Myocyte (in vitro differentiated cells): ENCODE results near the gene C17orf107. TPM values are rescaled to one million over a fixed set of nuclear protein-coding genes. Genes with fewer than 3 reads are reported as not detected.
A peak's percentile ranks its signal among the peaks of the same experiment; 100 is the strongest.
"Not testable (repeated sequence)": the region's sequence is repeated elsewhere in the genome, so short reads cannot be mapped to it uniquely, and the experiment has no call there.

ENCODE experiments used
- DNase-seq: peaks from one replicate; pipeline ENCODE4 v3.0.0-alpha.2; 2012; ENCODE audit warnings: low read depth
- polyA plus RNA-seq: library from polyadenylated mRNA; unstranded; fragments of >200 nt; gene quantifications from one replicate; pipeline ENCODE4 v1.2.1, GENCODE V29; 2012; ENCODE audit warnings: missing spikeins
- total RNA-seq: library from RNA; depleted of rRNA; stranded (reverse); fragments of >200 nt; gene quantifications from 2 replicates; pipeline ENCODE4 v1.2.3, GENCODE V29; 2014

Gene C17orf107
- 0.42 and 0.94 TPM in 2 replicates for total RNA-seq
- 0.15 TPM for polyA plus RNA-seq

GRCh38 chr17:4899341-4900230 lies at the start of gene C17orf107:
Gene C17orf107 (plus strand): TSS chr17:4899536. CDS start chr17:4899763, 227 bp downstream.
- no peak for DNase-seq

DNA sequence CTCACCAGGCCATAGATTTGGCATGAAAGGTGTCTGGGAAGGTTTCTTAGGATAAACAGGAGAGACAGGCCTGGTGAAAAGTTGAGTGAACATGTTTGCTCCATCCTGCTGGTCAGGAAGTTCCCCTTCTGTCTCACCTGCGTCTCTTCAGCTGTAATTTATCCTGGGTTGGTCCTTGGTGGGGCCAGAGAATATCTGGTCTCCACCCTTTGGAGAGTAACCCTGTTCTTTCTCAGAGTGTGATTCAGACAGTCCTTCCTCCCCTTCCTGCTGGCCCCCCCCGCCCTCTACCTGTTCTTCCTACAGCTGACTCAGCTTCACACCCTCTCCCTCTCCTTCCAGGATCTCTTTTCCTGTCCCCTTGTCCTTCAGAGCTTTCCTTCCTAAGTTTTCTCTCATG lies 49.1 kb upstream of the C17orf107 start:
- no peak for DNase-seq

- no peak for DNase-seq
Measured at GRCh38 chr17:4851084-4851483, 48.3 kb upstream of the C17orf107 start.

GRCh38 chr17:4852567-4853207 lies 46.6 kb upstream of the C17orf107 start:
- DNase-seq = peak; percentile 62

- no peak for DNase-seq
Measured at GRCh38 chr17:4853208-4853671, 46.1 kb upstream of the C17orf107 start.

GRCh38 chr17:4854111-4854681 lies 45.1 kb upstream of the C17orf107 start:
- no peak for DNase-seq

GRCh38 chr17:4856271-4856936 lies 42.9 kb upstream of the C17orf107 start:
- DNase-seq = no peak

DNA sequence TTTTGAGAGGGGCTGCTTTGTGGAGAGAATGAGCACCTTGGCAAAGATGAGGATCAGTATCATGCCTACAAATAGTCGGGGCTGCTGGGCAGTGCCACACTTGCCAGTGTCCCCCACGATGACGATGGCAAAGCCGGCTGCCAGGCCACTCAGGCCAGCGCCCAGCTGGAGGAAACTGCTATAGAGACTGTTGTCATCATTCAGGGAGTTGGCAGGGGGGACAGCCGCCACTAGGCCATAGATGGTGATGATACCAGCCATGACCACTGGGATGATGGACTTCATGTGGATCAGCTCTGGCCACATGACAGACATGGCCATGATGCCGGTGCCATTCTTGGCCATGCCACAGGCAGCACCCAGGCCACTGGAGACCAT lies 42.4 kb upstream of the C17orf107 start:
- DNase-seq = no peak

- DNase-seq = not testable (repeated sequence)
Measured at GRCh38 chr17:4857347-4857746, 42.0 kb upstream of the C17orf107 start.

DNA sequence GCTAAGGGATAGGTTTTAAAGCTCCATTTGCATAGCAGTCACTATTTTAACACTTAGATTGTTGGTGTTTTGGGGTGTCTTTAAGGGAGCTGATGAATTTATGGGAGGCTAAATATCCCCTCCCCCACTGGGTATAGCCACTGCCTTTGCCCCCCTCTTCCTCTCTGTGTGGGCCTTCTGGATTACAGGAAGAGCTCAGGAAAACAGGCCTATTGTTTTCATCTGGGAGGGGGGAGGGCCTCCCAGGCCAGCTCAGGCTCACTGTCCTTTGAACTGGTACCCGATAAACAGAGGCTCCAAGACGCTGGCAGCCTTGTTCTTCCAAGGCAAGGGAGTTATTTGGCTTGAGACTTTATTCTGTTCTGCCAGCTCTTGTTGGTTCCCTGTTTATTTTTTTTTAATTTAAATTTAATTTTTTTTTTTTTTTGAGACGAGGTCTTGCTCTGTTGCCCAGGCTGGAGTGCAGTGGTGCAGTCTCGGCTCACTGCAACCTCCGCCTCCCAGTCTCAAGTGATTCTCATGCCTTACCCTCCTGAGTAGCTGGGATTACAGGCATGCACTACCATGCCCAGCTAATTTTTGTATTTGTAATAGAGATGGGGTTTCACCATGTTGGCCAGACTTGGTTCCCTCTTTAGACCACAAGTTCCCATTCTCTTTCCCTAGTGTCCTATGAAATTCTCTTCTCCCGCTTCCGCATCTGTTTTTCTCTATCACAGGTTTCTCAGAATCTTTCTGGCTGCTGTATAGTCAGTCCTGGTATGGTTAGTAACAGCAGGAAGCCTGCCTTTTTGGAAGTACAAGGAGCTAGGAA lies 41.1 kb upstream of the C17orf107 start:
- no peak for DNase-seq

DNA sequence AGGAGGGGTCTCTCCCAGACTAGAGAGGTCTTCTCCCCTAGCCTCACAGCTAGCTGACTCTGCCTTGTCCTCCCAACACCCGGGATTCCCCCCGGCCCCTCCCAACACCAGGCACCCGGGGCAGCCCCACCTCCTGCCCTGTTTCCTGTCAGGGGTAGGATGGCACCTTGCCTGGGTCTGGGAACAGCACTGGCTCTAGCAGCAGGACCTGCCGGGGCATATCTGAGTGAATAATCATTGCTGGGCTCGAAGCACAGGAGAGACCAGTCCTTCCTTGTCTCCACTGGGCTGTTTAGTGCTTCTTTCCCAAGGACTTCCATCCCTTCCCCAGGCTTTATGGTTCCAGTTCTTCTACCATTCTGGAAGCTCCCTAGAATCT lies 40.5 kb upstream of the C17orf107 start:
- DNase-seq = no peak

GRCh38 chr17:4859816-4860625 lies 39.3 kb upstream of the C17orf107 start:
- DNase-seq = no peak

DNA sequence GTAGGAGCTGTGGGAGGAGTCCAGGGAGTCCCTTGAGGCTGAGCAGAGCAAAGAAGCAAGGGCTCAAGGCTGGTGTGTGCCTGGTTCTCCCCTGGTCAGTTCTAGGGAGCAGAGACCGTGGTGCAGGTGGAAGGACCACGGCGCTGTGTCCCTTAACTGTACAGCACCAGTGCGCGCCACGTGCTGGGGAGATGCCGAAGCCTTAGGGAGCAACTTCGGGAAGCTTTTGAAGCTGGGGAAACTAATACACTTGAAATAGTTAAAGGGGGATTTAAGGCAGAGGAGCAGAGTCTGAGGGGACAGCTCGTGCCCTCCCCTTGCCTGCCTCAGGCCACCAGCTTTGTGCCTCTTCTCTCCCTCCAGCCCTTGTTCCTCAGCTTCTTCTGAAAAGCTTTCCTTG lies 38.7 kb upstream of the C17orf107 start:
- no peak for DNase-seq

DNA sequence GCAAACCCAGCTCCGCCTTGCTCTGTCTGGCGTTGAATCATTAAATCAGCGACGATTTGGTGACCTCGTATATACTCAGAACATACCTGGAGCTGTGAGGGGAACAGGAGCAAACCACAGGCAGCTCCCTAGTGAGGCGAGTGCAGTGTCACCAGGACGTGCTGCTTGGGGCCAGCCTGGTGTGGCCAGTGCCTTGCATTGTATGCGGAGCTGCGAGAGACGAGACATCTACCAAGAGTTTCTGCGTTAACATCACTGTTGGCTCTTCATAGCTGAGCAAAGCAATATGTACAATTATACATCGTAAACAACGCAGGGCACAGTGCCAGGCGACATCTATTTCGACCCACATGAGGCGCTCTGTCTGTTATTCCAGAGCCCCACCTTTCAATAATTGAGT lies 38.3 kb upstream of the C17orf107 start:
- DNase-seq = no peak

DNA sequence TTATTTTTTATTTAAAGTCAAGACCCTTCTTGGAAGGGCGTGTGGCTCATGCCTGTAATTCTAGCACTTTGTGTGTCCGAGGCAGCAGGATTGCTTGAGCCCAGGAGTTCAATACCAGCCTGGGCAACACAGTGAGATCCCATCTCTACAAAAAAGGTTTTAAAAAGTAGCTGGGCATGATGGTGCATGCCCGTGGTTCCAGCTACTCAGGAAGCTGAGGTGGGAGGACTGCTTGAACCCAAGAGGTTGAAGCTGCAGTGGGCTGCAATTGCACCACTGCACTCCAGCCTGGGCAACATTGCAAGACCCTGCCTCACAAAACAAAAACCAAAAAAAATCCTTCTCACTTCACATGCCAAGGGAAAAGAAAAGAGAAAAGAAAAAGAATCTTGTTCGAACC lies 36.6 kb upstream of the C17orf107 start:
- no peak for DNase-seq

- no peak for DNase-seq
Measured at GRCh38 chr17:4863321-4863720, 36.0 kb upstream of the C17orf107 start.

GRCh38 chr17:4867535-4867934 lies 31.8 kb upstream of the C17orf107 start:
- DNase-seq = not testable (repeated sequence)

DNA sequence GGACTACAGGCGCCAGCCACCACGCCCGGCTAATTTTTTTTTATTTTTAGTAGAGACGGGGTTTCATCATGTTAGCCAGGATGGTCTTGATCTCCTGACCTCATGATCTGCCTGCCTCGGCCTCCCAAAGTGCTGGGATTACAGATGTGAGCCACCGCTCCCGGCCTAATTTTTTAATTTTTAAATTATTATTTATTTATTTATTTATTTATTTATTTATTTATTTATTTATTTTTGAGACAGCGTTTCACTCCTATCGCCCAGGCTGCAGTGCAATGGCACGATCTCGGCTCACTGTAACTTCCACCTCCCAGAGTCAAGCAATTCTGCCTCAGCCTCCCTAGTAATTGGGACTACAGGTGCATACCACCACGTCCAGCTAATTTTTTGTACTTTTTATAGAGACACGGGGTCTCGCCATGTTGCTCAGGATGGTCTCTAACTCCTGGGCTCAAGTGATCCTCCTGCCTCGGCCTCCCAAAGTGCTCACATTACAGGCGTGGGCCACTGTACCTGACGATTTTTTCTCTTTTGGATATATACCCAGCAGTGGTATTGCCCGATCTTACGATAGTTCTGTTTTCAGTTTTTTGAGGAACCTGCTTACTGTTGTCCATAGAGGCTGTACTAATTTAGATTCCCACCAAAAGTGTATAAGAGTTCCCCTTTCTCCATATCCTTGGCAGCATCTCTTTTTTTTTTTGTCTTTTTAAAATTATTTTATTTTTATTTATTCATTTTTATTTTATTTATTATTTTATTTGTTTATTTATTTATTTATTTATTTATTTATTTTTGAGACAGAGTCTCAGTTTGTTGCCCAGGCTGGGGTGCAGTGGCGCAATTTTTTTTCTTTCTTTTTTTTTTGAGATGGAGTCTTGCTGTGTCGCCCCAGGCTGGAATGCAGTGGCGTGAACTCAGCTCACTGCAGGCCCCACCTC lies 30.0 kb upstream of the C17orf107 start:
- DNase-seq = not testable (repeated sequence)

DNA sequence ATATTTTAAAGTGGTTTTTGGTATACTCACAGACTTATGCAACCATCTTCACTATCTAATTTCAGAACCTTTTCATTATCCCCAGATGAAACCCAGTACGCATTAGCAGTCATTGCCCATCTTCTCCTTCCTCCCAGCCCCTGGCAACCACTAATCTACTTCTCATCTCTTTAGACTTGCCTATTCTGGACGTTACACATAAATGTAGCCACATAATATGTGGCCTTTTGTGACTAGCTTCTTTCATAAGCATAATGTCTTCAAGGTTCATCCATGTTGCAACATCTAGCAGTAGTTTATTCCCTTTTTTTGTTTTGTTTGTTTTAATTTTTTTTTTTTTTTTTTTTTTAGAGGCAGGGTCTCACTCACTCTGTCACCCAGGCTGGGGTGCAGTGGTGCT lies 28.5 kb upstream of the C17orf107 start:
- no peak for DNase-seq
